IMR-90 (cell line): ENCODE data around the gene B3GNT9. TPM values are rescaled to one million over a fixed set of nuclear protein-coding genes. Genes with fewer than 3 reads are reported as not detected.

Experiments
- CTCF ChIP-seq: conservative IDR thresholded peaks from 2 replicates; pipeline ENCODE4 v1.5.1; 2012; ENCODE audit warnings: mild to moderate bottlenecking, low read depth, low read length, improper control_type of control experiment
- RCOR1 ChIP-seq: IDR thresholded peaks from 2 replicates; pipeline ENCODE4 v1.6.1; 2012; ENCODE audit warnings: mild to moderate bottlenecking, low read length, improper control_type of control experiment; ENCODE audit not compliant: insufficient replicate concordance
- polyA plus RNA-seq, 3 experiments: library from polyadenylated mRNA; depleted of rRNA; stranded (reverse); fragments of >200 nt; gene quantifications; 2 replicates each; pipeline ENCODE4 v1.2.3, GENCODE V29; 2012; ENCODE audit warnings: low replicate concordance in 1 of 3
- total RNA-seq: library from RNA; depleted of rRNA; stranded (reverse); fragments of >200 nt; gene quantifications from 2 replicates; pipeline ENCODE4 v1.2.3, GENCODE V29; 2012

B3GNT9 gene
- total and polyA plus RNA-seq, 2 of the 4 experiments (the other 2 are of a cell fraction): 5.0 to 12.0 TPM

GRCh38 chr16:67151431-67152097 is 766 bp upstream of the B3GNT9 start (continued):
- no peak for TF ChIP-seq RCOR1
- TF ChIP-seq CTCF: no peak
